CD14-positive monocyte (primary cell): ENCODE data around the gene KCNT1. TPM values are rescaled to one million over a fixed set of nuclear protein-coding genes. Genes with fewer than 3 reads are reported as not detected.

Experiments used
- DNase-seq, 3 donors: peaks; one replicate each; pipeline ENCODE4 v3.0.0-alpha.2; 2011 to 2022
- H2AFZ ChIP-seq: 2 replicates; pipeline ENCODE4 v1.6.0; 2012; ENCODE audit warnings: mild to moderate bottlenecking, low read depth, low read length, inconsistent platforms; ENCODE audit not compliant: insufficient read depth, poor library complexity, severe bottlenecking
- H3K27ac ChIP-seq, 2 donors: 1 replicate in 1 of 2; 2 replicates in 1 of 2; pipeline ENCODE4 v1.5.1; 2012 to 2013; ENCODE audit warnings: low read length in 2 of 2, control low read depth in 1 of 2, inconsistent platforms in 1 of 2, low read depth in 1 of 2, mild to moderate bottlenecking in 1 of 2
- H3K27me3 ChIP-seq, 2 donors: one replicate each; pipeline versions ENCODE4 v1.6.0 to v1.6.1; 2011 to 2013; ENCODE audit warnings: low read length in 2 of 2; ENCODE audit not compliant: control insufficient read depth in 2 of 2, insufficient read depth in 2 of 2
- H3K36me3 ChIP-seq, 2 donors: replicated peaks in 1 of 2; 1 replicate in 1 of 2; 2 replicates in 1 of 2; pipeline versions ENCODE4 v1.5.1 to v1.6.1; 2012 to 2013; ENCODE audit warnings: low read length in 2 of 2, control low read depth in 1 of 2, inconsistent platforms in 1 of 2, mild to moderate bottlenecking in 1 of 2; ENCODE audit not compliant: insufficient read depth in 2 of 2, control insufficient read depth in 1 of 2
- H3K4me1 ChIP-seq, 2 donors: 1 replicate in 1 of 2; 2 replicates in 1 of 2; pipeline versions ENCODE4 v1.5.1 to v1.6.1; 2012 to 2013; ENCODE audit warnings: low read length in 2 of 2, control low read depth in 1 of 2, inconsistent platforms in 1 of 2, mild to moderate bottlenecking in 1 of 2, moderate library complexity in 1 of 2; ENCODE audit not compliant: insufficient read depth in 2 of 2, control insufficient read depth in 1 of 2
- H3K4me2 ChIP-seq: replicated peaks from 2 replicates; pipeline ENCODE3; 2012; ENCODE audit warnings: low read length, moderate library complexity, mild to moderate bottlenecking; ENCODE audit not compliant: poor library complexity, severe bottlenecking; ENCODE audit errors: extremely low read depth
- H3K4me3 ChIP-seq, 3 experiments: fragments of 200-600 bp in 1 of 3; sonication (generic) in 1 of 3; replicated peaks in 1 of 3; 1 replicate in 2 of 3; 2 replicates in 1 of 3; pipeline ENCODE4 v1.5.1; 2011 to 2013; ENCODE audit warnings: low read length in 3 of 3, mild to moderate bottlenecking in 3 of 3, control low read depth in 2 of 3, low read depth in 2 of 3, inconsistent platforms in 1 of 3, moderate library complexity in 1 of 3
- H3K79me2 ChIP-seq: 2 replicates; pipeline ENCODE4 v1.6.0; 2012; ENCODE audit warnings: mild to moderate bottlenecking, control low read depth, inconsistent platforms, low read length, moderate library complexity; ENCODE audit not compliant: insufficient read depth
- H3K9ac ChIP-seq: 2 replicates; pipeline ENCODE4 v1.6.0; 2017; ENCODE audit warnings: low read length, mild to moderate bottlenecking; ENCODE audit not compliant: insufficient read depth, poor library complexity, severe bottlenecking
- H3K9me3 ChIP-seq, 2 donors: replicated peaks in 1 of 2; 1 replicate in 1 of 2; 2 replicates in 1 of 2; pipeline versions ENCODE4 v1.5.1 to v1.6.1; 2012 to 2013; ENCODE audit warnings: low read length in 2 of 2, control low read depth in 1 of 2; ENCODE audit not compliant: control insufficient read depth in 1 of 2, insufficient read depth in 1 of 2
- H4K20me1 ChIP-seq: 2 replicates; pipeline ENCODE4 v1.6.0; 2012; ENCODE audit warnings: mild to moderate bottlenecking, low read length, control low read depth, moderate library complexity; ENCODE audit not compliant: insufficient read depth
- H3K27ac Mint-ChIP-seq, 7 donors: one replicate each; pipeline ENCODE4 v1.8.0; 2020; ENCODE audit warnings: mild to moderate bottlenecking in 7 of 7, mixed read lengths in 7 of 7, moderate library complexity in 6 of 7, inconsistent platforms in 2 of 7
- H3K27me3 Mint-ChIP-seq, 3 donors: one replicate each; pipeline ENCODE4 v1.8.0; 2021 to 2022; ENCODE audit warnings: low read depth in 3 of 3, mild to moderate bottlenecking in 3 of 3, mixed read lengths in 3 of 3, moderate library complexity in 3 of 3, inconsistent platforms in 1 of 3
- H3K36me3 Mint-ChIP-seq, 2 donors: one replicate each; pipeline ENCODE4 v1.8.0; 2020; ENCODE audit warnings: mixed read lengths in 2 of 2, inconsistent platforms in 1 of 2, mild to moderate bottlenecking in 1 of 2
- H3K4me1 Mint-ChIP-seq: one replicate; pipeline ENCODE4 v1.8.0; 2020; ENCODE audit warnings: mild to moderate bottlenecking, mixed read lengths
- H3K4me3 Mint-ChIP-seq, 2 donors: one replicate each; pipeline ENCODE4 v1.8.0; 2020; ENCODE audit warnings: mild to moderate bottlenecking in 2 of 2, mixed read lengths in 2 of 2, moderate library complexity in 1 of 2
- H3K9me3 Mint-ChIP-seq, 7 donors: one replicate each; pipeline ENCODE4 v1.8.0; 2020 to 2022; ENCODE audit warnings: mixed read lengths in 7 of 7, mild to moderate bottlenecking in 6 of 7, moderate library complexity in 6 of 7, inconsistent platforms in 2 of 7
- WGBS: methylation state at CpG from one replicate; pipeline ENCODE4 v1.1.5; 2013; ENCODE audit warnings: missing lambda C conversion rate; ENCODE audit not compliant: insufficient coverage; 5-methylcytosine and 5-hydroxymethylcytosine counted together
- intact Hi-C, 2 donors: fragments of 100-400 bp; cut with micrococcal nuclease; formaldehyde crosslinking; loops; one replicate each; pipeline versions ENCODE4 v1.15.0 to v1.15.1; 2023
- polyA plus RNA-seq, 3 donors: library from polyadenylated mRNA; depleted of rRNA in 1 of 3; unstranded in 2 of 3; stranded (reverse) in 1 of 3; fragments of 300-500 nt in 2 of 3; fragments of >200 nt in 1 of 3; fragmentation: Illumina TruSeq in 2 of 3; gene quantifications; 1 replicate in 2 of 3; 2 replicates in 1 of 3; pipeline ENCODE4 v1.2.3, GENCODE V29; 2012 to 2021
- TF ChIP-seq, protein P1 (sequence below): fragments of 200-600 bp; IDR thresholded peaks from one replicate; pipeline ENCODE4 v1.8.0; 2022; ENCODE audit warnings: antibody characterized with exemption, mild to moderate bottlenecking

KCNT1 gene
- polyA plus RNA-seq, 3 donors: not detected

DNA sequence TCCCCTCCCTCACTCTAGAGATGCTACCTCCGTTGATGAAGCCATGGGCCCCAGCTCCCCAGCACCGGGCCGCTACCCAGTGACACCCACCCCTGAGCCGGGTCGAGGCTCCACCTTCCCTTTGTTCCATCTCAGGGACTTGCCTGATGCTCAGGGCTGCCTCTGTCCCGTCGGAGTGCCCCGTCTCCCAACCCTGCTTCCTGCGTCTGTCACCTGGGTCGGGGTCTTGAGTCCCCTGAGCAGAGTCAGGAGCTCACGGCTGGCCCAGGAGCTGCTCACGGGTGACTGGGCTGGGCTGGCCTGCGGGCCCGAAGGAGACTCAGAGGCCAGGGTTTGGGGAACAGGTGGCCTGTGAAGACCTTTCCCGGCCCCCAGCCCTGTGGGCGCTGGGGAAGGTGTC is 85.3 kb downstream of the KCNT1 start:
- WGBS: 88% methylated on average over 16 of the region's 16 CpGs
- Mint-ChIP-seq H3K4me3 (no peak overlapping the region), H3K27me3 (peaks cover 3 to 8% (median 5%) of the 10 kb centered on the region in 3 donors), H3K36me3 (no peaks in the 10 kb centered on the region), H3K4me1 (no peaks in the 10 kb centered on the region), H3K27ac (no peak overlapping the region), H3K9me3 (no peaks in the 10 kb centered on the region)
- TF ChIP-seq, protein P1, sequence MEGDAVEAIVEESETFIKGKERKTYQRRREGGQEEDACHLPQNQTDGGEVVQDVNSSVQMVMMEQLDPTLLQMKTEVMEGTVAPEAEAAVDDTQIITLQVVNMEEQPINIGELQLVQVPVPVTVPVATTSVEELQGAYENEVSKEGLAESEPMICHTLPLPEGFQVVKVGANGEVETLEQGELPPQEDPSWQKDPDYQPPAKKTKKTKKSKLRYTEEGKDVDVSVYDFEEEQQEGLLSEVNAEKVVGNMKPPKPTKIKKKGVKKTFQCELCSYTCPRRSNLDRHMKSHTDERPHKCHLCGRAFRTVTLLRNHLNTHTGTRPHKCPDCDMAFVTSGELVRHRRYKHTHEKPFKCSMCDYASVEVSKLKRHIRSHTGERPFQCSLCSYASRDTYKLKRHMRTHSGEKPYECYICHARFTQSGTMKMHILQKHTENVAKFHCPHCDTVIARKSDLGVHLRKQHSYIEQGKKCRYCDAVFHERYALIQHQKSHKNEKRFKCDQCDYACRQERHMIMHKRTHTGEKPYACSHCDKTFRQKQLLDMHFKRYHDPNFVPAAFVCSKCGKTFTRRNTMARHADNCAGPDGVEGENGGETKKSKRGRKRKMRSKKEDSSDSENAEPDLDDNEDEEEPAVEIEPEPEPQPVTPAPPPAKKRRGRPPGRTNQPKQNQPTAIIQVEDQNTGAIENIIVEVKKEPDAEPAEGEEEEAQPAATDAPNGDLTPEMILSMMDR: no peak
- H3K36me3 ChIP-seq: no peaks in the 10 kb centered on the region
- no peak overlapping the region for H3K27ac ChIP-seq
- H3K4me1 ChIP-seq: no peaks in the 10 kb centered on the region
- H3K4me2 ChIP-seq: no peak overlapping the region
- H3K9me3 ChIP-seq: no peaks in the 10 kb centered on the region
- no peak overlapping the region for H2AFZ ChIP-seq
- intact Hi-C loops: no loop called here
- H3K4me3 ChIP-seq: no peak overlapping the region
- no peaks in the 10 kb centered on the region for H4K20me1 ChIP-seq
- no peak overlapping the region for H3K9ac ChIP-seq
- no peak for DNase-seq
- no peaks in the 10 kb centered on the region for H3K79me2 ChIP-seq
- no peaks in the 10 kb centered on the region for H3K27me3 ChIP-seq

DNA sequence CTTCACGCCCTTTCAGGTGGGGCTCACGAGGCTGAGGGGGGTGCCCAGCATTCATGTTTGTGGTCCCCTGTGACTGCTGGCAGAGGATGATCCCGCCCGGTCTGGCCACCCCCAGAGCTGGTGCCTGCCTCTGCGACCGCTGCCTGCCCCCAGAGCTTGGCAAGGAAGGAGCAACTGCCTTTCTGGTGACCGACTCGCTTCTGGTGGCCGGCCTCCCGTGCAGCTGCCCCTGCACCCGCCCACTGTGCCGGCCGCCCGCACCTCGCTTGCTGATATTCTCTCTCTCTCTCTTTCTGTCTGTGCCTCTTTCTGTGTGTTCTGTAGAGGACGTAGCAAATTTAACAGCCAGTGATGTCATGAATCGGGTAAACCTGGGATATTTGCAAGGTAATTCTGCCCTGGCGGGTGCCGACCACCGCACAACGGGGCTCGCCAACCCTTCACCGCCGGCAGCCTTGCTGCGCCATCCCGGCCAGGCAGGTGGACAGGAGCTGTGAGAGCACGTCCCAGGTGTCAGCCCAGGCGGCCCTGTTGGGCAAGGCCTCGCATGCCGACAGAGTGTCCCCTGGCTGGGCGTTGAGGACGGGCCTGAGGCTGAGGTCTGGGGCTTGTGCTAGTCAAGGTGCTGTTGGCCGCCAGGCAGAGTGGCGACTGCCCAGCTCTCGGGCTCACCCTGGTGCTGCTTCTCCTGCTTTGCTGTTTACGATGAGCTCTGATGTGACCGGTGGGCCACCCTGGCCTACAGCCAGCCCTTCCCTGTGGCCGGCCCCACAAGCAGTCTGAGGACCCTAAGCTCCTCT is 86.0 kb downstream of the KCNT1 start:
- no peaks in the 10 kb centered on the region for H3K36me3 Mint-ChIP-seq
- intact Hi-C loops: no loop called here
- no peak overlapping the region for H2AFZ ChIP-seq
- H3K9me3 ChIP-seq: no peaks in the 10 kb centered on the region
- H3K27me3 ChIP-seq: no peaks in the 10 kb centered on the region
- no peaks in the 10 kb centered on the region for H3K4me1 Mint-ChIP-seq
- H3K4me2 ChIP-seq: no peak overlapping the region
- H3K27me3 Mint-ChIP-seq: peaks cover 3 to 6% (median 5%) of the 10 kb centered on the region in 3 donors
- H3K27ac Mint-ChIP-seq: no peak overlapping the region
- no peak overlapping the region for H3K9ac ChIP-seq
- H3K9me3 Mint-ChIP-seq: no peaks in the 10 kb centered on the region
- H3K4me3 Mint-ChIP-seq: no peak overlapping the region
- no peaks in the 10 kb centered on the region for H3K79me2 ChIP-seq
- H4K20me1 ChIP-seq: no peaks in the 10 kb centered on the region
- DNase-seq: no peak
- no peaks in the 10 kb centered on the region for H3K4me1 ChIP-seq
- no peak overlapping the region for H3K4me3 ChIP-seq
- 91% methylated on average over 38 of the region's 38 CpGs for WGBS
- TF ChIP-seq, protein P1: no peak
- no peaks in the 10 kb centered on the region for H3K36me3 ChIP-seq
- no peak overlapping the region for H3K27ac ChIP-seq
